Thyroid gland (tissue), 4 donors: ENCODE measurements around the gene FTCD. TPM values are rescaled to one million over a fixed set of nuclear protein-coding genes. Genes with fewer than 3 reads are reported as not detected.
"Not testable (repeated sequence)": the region's sequence is repeated elsewhere in the genome, so short reads cannot be mapped to it uniquely, and the experiment has no call there.

ENCODE experiments used
- DNase-seq, 2 donors: peaks; one replicate each; pipeline ENCODE4 v3.0.0-alpha.2; 2019
- H3K27ac ChIP-seq, 3 donors: fragments of 200-600 bp; sonication (generic); 1 replicate in 2 of 3; 2 replicates in 1 of 3; pipeline ENCODE4 v1.5.1; 2016 to 2019; ENCODE audit warnings: mild to moderate bottlenecking in 1 of 3, moderate library complexity in 1 of 3
- H3K27me3 ChIP-seq: fragments of 200-600 bp; sonication (generic); one replicate; pipeline ENCODE4 v1.5.1; 2019
- H3K36me3 ChIP-seq, 2 donors: fragments of 200-600 bp; sonication (generic); one replicate each; pipeline ENCODE4 v1.5.1; 2016 to 2019
- H3K4me1 ChIP-seq, 2 donors: fragments of 200-600 bp; sonication (generic); one replicate each; pipeline ENCODE4 v1.5.1; 2017 to 2019
- H3K4me3 ChIP-seq, 3 donors: fragments of 200-600 bp; sonication (generic); replicated peaks in 1 of 3; 1 replicate in 2 of 3; 2 replicates in 1 of 3; pipeline ENCODE4 v1.5.1; 2016; ENCODE audit warnings: mild to moderate bottlenecking in 1 of 3
- H3K9me3 ChIP-seq: fragments of 200-600 bp; sonication (generic); one replicate; pipeline ENCODE4 v1.5.1; 2017
- CTCF ChIP-seq, 6 experiments: fragments of 200-600 bp in 3 of 6; fragments of 450-650 bp in 3 of 6; sonication (generic) in 3 of 6; IDR thresholded peaks; one replicate each; pipeline ENCODE4 v1.5.1; 2016 to 2019; ENCODE audit warnings: antibody characterized with exemption in 6 of 6, mild to moderate bottlenecking in 2 of 6, inconsistent platforms in 1 of 6, moderate library complexity in 1 of 6
- POLR2A ChIP-seq, 2 donors: fragments of 450-650 bp; IDR thresholded peaks; one replicate each; pipeline ENCODE4 v1.6.1; 2017; ENCODE audit warnings: antibody characterized with exemption in 2 of 2, mild to moderate bottlenecking in 2 of 2, moderate library complexity in 1 of 2
- WGBS, 2 donors: methylation state at CpG; one replicate each; pipeline ENCODE4 v1.1.5; 2017; 5-methylcytosine and 5-hydroxymethylcytosine counted together
- intact Hi-C: fragments of 100-400 bp; cut with DNase I; formaldehyde crosslinking; loops from one replicate; pipeline ENCODE4 v1.15.1; 2023
- total RNA-seq, 4 donors: library from RNA; depleted of rRNA; stranded (reverse); fragments of >200 nt; gene quantifications; one replicate each; pipeline ENCODE4 v1.2.3, GENCODE V29; 2016

The FTCD gene
- total RNA-seq, 4 donors from 2014 or later: 0.78 to 1.2 (median 0.94) TPM; not detected in 1

GRCh38 chr21:46142582-46143473 lies 12.6 kb downstream of the FTCD start:
- 82 to 85% methylated on average over 19 to 21 of the region's 21 CpGs for WGBS, 2 donors
- H3K4me3 ChIP-seq: no peak overlapping the region
- intact Hi-C loops: no loop called here
- no peaks in the 10 kb centered on the region for H3K36me3 ChIP-seq
- no peaks in the 10 kb centered on the region for H3K27me3 ChIP-seq
- no peaks in the 10 kb centered on the region for H3K4me1 ChIP-seq
- DNase-seq: no peak
- no peak overlapping the region for H3K27ac ChIP-seq
- TF ChIP-seq POLR2A (IDR thresholded peaks at IDR 0.05) (no peak), CTCF (IDR thresholded peaks at IDR 0.05) (no peak)
- H3K9me3 ChIP-seq: no peaks in the 10 kb centered on the region

DNA sequence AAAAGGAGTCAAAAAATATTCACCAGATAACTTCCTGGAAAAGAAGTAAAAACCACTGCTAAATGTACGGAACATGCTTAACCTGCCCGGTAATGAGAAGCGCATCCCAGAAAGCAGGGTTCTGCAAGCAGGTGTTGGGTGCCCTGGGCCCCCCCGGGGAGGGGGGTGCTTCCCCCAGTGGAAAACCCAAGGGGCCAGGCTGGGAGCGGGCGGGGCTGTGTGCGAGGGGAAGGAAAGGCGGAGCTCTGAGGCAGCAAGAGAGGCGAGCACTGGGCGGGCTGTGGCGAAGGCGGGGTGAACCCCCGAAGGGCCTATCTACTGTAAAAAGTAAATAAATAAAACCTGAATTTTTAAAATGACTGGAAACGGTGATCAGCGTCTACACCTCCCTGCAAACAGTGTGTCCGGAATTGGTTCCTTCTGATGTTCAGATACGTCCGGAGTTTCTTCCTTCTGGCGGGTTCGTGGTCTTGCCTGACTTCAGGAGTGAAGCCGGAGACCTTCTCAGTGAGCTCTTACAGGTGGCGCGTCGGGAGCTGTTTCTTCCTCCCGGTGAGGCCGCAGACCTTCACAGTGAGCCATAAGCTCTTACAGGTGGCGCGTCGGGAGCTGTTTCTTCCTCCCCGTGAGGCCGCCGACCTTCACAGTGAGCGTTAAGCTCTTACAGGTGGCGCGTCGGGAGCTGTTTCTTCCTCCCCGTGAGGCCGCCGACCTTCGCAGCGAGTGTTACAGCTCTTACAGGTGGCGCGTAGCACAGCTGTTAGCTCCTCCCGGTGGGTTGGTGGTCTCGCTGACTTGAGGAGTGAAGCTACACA lies 13.4 kb downstream of the FTCD start:
- no peaks in the 10 kb centered on the region for H3K27me3 ChIP-seq
- TF ChIP-seq POLR2A (IDR thresholded peaks at IDR 0.05): no peak
- TF ChIP-seq CTCF (IDR thresholded peaks at IDR 0.05): no peak
- no peak for DNase-seq
- intact Hi-C loops: no loop called here
- WGBS, 2 donors: 92 to 94% methylated on average over 40 to 45 of the region's 45 CpGs
- H3K4me1 ChIP-seq: no peaks in the 10 kb centered on the region
- no peaks in the 10 kb centered on the region for H3K9me3 ChIP-seq
- no peaks in the 10 kb centered on the region for H3K36me3 ChIP-seq
- H3K4me3 ChIP-seq: no peak overlapping the region
- no peak overlapping the region for H3K27ac ChIP-seq

GRCh38 chr21:46140352-46141003 lies 14.9 kb downstream of the FTCD start:
- H3K9me3 ChIP-seq, H3K4me3 ChIP-seq, H3K27me3 ChIP-seq, DNase-seq, H3K36me3 ChIP-seq, H3K27ac ChIP-seq, H3K4me1 ChIP-seq, intact Hi-C loops: not testable (repeated sequence)
- 65 to 74% methylated on average over 29 of the region's 29 CpGs for WGBS, 2 donors

- intact Hi-C loops: no loop called here
- DNase-seq: no peak
- no peaks in the 10 kb centered on the region for H3K4me1 ChIP-seq
- H3K27me3 ChIP-seq: no peaks in the 10 kb centered on the region
- no peak overlapping the region for H3K27ac ChIP-seq
- H3K9me3 ChIP-seq: no peaks in the 10 kb centered on the region
- H3K36me3 ChIP-seq: no peaks in the 10 kb centered on the region
- WGBS, 2 donors: 82 to 94% methylated on average over 15 of the region's 15 CpGs
- TF ChIP-seq CTCF (IDR thresholded peaks at IDR 0.05) (no peak), POLR2A (IDR thresholded peaks at IDR 0.05) (no peak)
- H3K4me3 ChIP-seq: no peak overlapping the region
Measured at GRCh38 chr21:46139686-46140085, 15.7 kb downstream of the FTCD start.

DNA sequence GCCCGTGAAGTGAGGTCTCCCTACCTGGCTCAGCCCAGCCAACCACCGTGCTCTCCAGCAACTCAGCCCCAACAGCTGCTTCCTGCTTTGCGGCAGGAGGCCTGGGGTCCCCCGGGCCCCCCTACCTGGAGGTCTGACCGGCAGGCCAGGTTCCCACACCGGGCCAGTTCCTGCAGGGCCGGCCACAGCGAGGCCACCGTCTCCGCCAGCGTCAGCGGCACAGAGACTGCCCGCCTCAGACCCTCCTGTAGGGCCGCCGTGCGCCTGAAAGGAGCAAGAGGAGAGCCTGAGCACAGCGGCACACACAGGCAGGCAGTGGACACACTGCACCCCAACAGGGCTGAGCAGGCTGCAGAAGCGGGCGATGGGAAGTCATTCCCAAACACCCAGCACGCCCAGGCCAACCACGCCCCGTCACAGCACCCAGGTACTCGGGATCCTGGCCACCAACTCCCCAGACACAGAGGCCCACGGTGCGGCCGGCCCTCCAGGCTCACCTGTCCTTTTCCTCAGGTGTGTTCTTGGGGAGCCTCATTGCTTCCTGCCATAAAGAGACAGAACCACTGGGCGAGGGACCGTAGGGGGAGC lies 16.9 kb downstream of the FTCD start:
- Histone ChIP-seq H3K36me3 (no peaks in the 10 kb centered on the region), H3K9me3 (no peaks in the 10 kb centered on the region), H3K4me1 (no peaks in the 10 kb centered on the region), H3K27ac (no peak overlapping the region), H3K27me3 (no peaks in the 10 kb centered on the region), H3K4me3 (no peak overlapping the region)
- no peak for DNase-seq
- 88 to 92% methylated on average over 5 to 9 of the region's 28 CpGs for WGBS, 2 donors
- intact Hi-C loops: no loop called here
- no peak for TF ChIP-seq POLR2A (IDR thresholded peaks at IDR 0.05)
- TF ChIP-seq CTCF (IDR thresholded peaks at IDR 0.05): no peak
